ENCODE results near the gene GGT5.
"Not testable (repeated sequence)": the region's sequence is repeated elsewhere in the genome, so short reads cannot be mapped to it uniquely, and the experiment has no call there.

GRCh38 chr22:24256136-24256535, 11.3 kb upstream of the GGT5 start:
- TF ChIP-seq ZNF384 (IDR thresholded peaks at IDR 0.05); ELF4 (IDR thresholded peaks at IDR 0.05); BHLHE40 (IDR thresholded peaks at IDR 0.05; ENCODE audit: borderline replicate concordance); PKNOX1 (IDR thresholded peaks at IDR 0.05); CTBP1 (IDR thresholded peaks at IDR 0.05; ENCODE audit: borderline replicate concordance): not testable (repeated sequence)

Measured in HEK293T (cell line).